ENCODE results near the gene UCHL1. TPM values are rescaled to one million over a fixed set of nuclear protein-coding genes. Genes with fewer than 3 reads are reported as not detected.

The UCHL1 gene
- total and polyA plus RNA-seq, 2 donors from 2014 or later: 35.8 to 353 TPM

GRCh38 chr4:41209901-41210300, 46.8 kb upstream of the UCHL1 start:
- no peak for FAIRE-seq
- Histone ChIP-seq H3K9ac (ENCODE audit: low read length in 3 of 3) (peak overlapping the region in 1 of 3 donors; percentile 13), H3K4me3 (ENCODE audit: low read length in 3 of 3) (no peak overlapping the region), H3K27me3 (ENCODE audit: control insufficient read depth, insufficient read depth, low read length) (no peaks in the 10 kb centered on the region), H3K36me3 (ENCODE audit: control insufficient read depth in 2 of 3, insufficient read depth in 3 of 3, low read length in 3 of 3) (no peaks in the 10 kb centered on the region), H3K9me3 (ENCODE audit: control insufficient read depth in 2 of 3, insufficient read depth in 1 of 3, low read length in 3 of 3) (no peaks in the 10 kb centered on the region), H3K27ac (ENCODE audit: low read depth in 2 of 2, low read length in 2 of 2) (peak overlapping the region; percentile 20 to 32), H3K4me1 (ENCODE audit: control insufficient read depth in 2 of 3, insufficient read depth in 2 of 3, low read depth in 1 of 3, low read length in 3 of 3) (peaks cover 0 to 22% (median 7%) of the 10 kb centered on the region in 3 donors)
- DNase-seq: no peak
- TF ChIP-seq CTCF (IDR thresholded peaks at IDR 0.05; ENCODE audit: borderline replicate concordance, extremely low read depth, insufficient read depth): no peak
- intact Hi-C loops (cut with DNase I): loop anchor here (5.0 to 10.0 kb wide), 2 partner anchors 233 to 275 kb away; no protein-coding TSS in a partner anchor

GRCh38 chr4:41211951-41212615, 44.6 kb upstream of the UCHL1 start:
- H3K4me3 ChIP-seq (ENCODE audit: low read length in 3 of 3): peak overlapping the region; percentile 90 to 92 (median 90)
- H3K4me1 ChIP-seq (ENCODE audit: control insufficient read depth in 2 of 3, insufficient read depth in 2 of 3, low read depth in 1 of 3, low read length in 3 of 3): peaks cover 0 to 15% (median 8%) of the 10 kb centered on the region in 3 donors
- FAIRE-seq (no peak), DNase-seq (no peak)
- no peak overlapping the region for H3K27ac ChIP-seq (ENCODE audit: low read depth in 2 of 2, low read length in 2 of 2)
- peak overlapping the region; percentile 29 to 84 (median 30) for H3K9ac ChIP-seq (ENCODE audit: low read length in 3 of 3)
- TF ChIP-seq CTCF (IDR thresholded peaks at IDR 0.05; ENCODE audit: borderline replicate concordance, extremely low read depth, insufficient read depth): no peak
- H3K27me3 ChIP-seq (ENCODE audit: control insufficient read depth, insufficient read depth, low read length): no peaks in the 10 kb centered on the region
- intact Hi-C loops (cut with DNase I): loop anchor here (5.0 to 10.0 kb wide), 2 partner anchors 235 to 277 kb away; no protein-coding TSS in a partner anchor
- no peaks in the 10 kb centered on the region for H3K9me3 ChIP-seq (ENCODE audit: control insufficient read depth in 2 of 3, insufficient read depth in 1 of 3, low read length in 3 of 3)
- H3K36me3 ChIP-seq (ENCODE audit: control insufficient read depth in 2 of 3, insufficient read depth in 3 of 3, low read length in 3 of 3): no peaks in the 10 kb centered on the region

GRCh38 chr4:41212616-41213203, 44.0 kb upstream of the UCHL1 start:
- peaks cover 0 to 15% (median 14%) of the 10 kb centered on the region in 3 donors for H3K4me1 ChIP-seq (ENCODE audit: control insufficient read depth in 2 of 3, insufficient read depth in 2 of 3, low read depth in 1 of 3, low read length in 3 of 3)
- intact Hi-C loops (cut with DNase I): loop anchor here (5.0 to 10.0 kb wide), 2 partner anchors 235 to 278 kb away; no protein-coding TSS in a partner anchor
- H3K9me3 ChIP-seq (ENCODE audit: control insufficient read depth in 2 of 3, insufficient read depth in 1 of 3, low read length in 3 of 3): no peaks in the 10 kb centered on the region
- H3K27ac ChIP-seq (ENCODE audit: low read depth in 2 of 2, low read length in 2 of 2): no peak overlapping the region
- H3K27me3 ChIP-seq (ENCODE audit: control insufficient read depth, insufficient read depth, low read length): no peaks in the 10 kb centered on the region
- H3K4me3 ChIP-seq (ENCODE audit: low read length in 3 of 3): peak overlapping the region; percentile 90 to 92 (median 90)
- peak overlapping the region; percentile 51 to 84 (median 68) for H3K9ac ChIP-seq (ENCODE audit: low read length in 3 of 3)
- no peaks in the 10 kb centered on the region for H3K36me3 ChIP-seq (ENCODE audit: control insufficient read depth in 2 of 3, insufficient read depth in 3 of 3, low read length in 3 of 3)
- FAIRE-seq (no peak), DNase-seq (peak in 4 of 5 donors; percentile 51 to 70 (median 60))
- peak; percentile 63 for TF ChIP-seq CTCF (IDR thresholded peaks at IDR 0.05; ENCODE audit: borderline replicate concordance, extremely low read depth, insufficient read depth)
